GM10248 (cell line): Measurements from ENCODE around the gene BORCS6.

Experiments
- CTCF ChIA-PET: fragments of 300-600 bp; sonication (Branson Sonifier 250); formaldehyde crosslinking; extraction: SDS; loops from one replicate; lab custom pipeline; 2021; ENCODE audit warnings: antibody characterized with exemption; lab: Yijun Ruan, JAX
- POLR2A ChIA-PET: fragments of 350-650 bp; sonication (Branson Sonifier 250); formaldehyde crosslinking; extraction: SDS; loops from one replicate; lab custom pipeline; 2020; ENCODE audit warnings: antibody characterized with exemption; lab: Yijun Ruan, JAX
- DNase-seq: peaks from one replicate; pipeline ENCODE4 v3.0.0; 2012; ENCODE audit errors: extremely low spot score
- CTCF ChIP-seq: IDR thresholded peaks from 2 replicates; pipeline ENCODE4 v1.5.1; 2012; ENCODE audit warnings: mild to moderate bottlenecking, low read depth; ENCODE audit errors: extremely low read depth, missing control alignments, control extremely low read depth

BORCS6 gene

GRCh38 chr17:8144401-8145231 is 45.4 kb downstream of the BORCS6 start:
- TF ChIP-seq CTCF, result no peak
- CTCF ChIA-PET, result interaction anchor here (1.0 kb wide), 1 partner anchor 14 kb away, joined by 4 read pairs; no protein-coding TSS in a partner anchor
- DNase-seq, result no peak
- POLR2A ChIA-PET, result interaction anchor here (1.2 to 4.0 kb wide), 3 partner anchors 8 to 12 kb away, joined by 4 to 17 read pairs (median 8); partner anchors contain the start of gene PER1

GRCh38 chr17:8143581-8144400 is 46.2 kb downstream of the BORCS6 start:
- TF ChIP-seq CTCF, result no peak
- no peak for DNase-seq
- ChIA-PET POLR2A (interaction anchor here (1.0 to 4.0 kb wide), 5 partner anchors 8 to 15 kb away, joined by 4 to 17 read pairs (median 8); partner anchors contain the start of gene PER1), CTCF (interaction anchor here (0.8 to 1.0 kb wide), 2 partner anchors 15 to 25 kb away, joined by 3 to 4 read pairs; no protein-coding TSS in a partner anchor)

- POLR2A ChIA-PET, result interaction anchor here (1.0 to 4.0 kb wide), 4 partner anchors 9 to 16 kb away, joined by 4 to 17 read pairs (median 8); partner anchors contain the start of gene PER1
- CTCF ChIA-PET, result interaction anchor here (0.8 to 6.6 kb wide), 2 partner anchors 7 to 24 kb away, joined by 3 to 67 read pairs; partner anchors contain the start of gene PER1
- no peak for TF ChIP-seq CTCF
- no peak for DNase-seq
Measured at GRCh38 chr17:8142887-8143580, 46.9 kb downstream of the BORCS6 start.

- ChIA-PET CTCF (interaction anchor here (1.3 to 6.6 kb wide), 2 partner anchors 8 to 47 kb away, joined by 3 to 67 read pairs; partner anchors contain the start of gene PER1), POLR2A (interaction anchor here (1.6 to 5.5 kb wide), 4 partner anchors 10 to 31 kb away, joined by 3 to 37 read pairs (median 14); no protein-coding TSS in a partner anchor)
- TF ChIP-seq CTCF, result no peak
- DNase-seq, result no peak
Measured at GRCh38 chr17:8142158-8142886, 47.7 kb downstream of the BORCS6 start.

GRCh38 chr17:8141741-8142140 is 48.2 kb downstream of the BORCS6 start:
- POLR2A ChIA-PET, result interaction anchor here (1.0 to 5.5 kb wide), 6 partner anchors 10 to 31 kb away, joined by 3 to 37 read pairs (median 13); partner anchors contain the start of gene PER1
- CTCF ChIA-PET, result interaction anchor here (1.3 to 6.6 kb wide), 3 partner anchors 8 to 47 kb away, joined by 3 to 67 read pairs (median 50); partner anchors contain the start of gene PER1
- no peak for TF ChIP-seq CTCF
- DNase-seq, result no peak
